ENCODE measurements around the gene RNF40. TPM values are rescaled to one million over a fixed set of nuclear protein-coding genes. Genes with fewer than 3 reads are reported as not detected.

Gene RNF40
- total RNA-seq, 1 experiment from 2014 or later: 94.0 TPM

DNA sequence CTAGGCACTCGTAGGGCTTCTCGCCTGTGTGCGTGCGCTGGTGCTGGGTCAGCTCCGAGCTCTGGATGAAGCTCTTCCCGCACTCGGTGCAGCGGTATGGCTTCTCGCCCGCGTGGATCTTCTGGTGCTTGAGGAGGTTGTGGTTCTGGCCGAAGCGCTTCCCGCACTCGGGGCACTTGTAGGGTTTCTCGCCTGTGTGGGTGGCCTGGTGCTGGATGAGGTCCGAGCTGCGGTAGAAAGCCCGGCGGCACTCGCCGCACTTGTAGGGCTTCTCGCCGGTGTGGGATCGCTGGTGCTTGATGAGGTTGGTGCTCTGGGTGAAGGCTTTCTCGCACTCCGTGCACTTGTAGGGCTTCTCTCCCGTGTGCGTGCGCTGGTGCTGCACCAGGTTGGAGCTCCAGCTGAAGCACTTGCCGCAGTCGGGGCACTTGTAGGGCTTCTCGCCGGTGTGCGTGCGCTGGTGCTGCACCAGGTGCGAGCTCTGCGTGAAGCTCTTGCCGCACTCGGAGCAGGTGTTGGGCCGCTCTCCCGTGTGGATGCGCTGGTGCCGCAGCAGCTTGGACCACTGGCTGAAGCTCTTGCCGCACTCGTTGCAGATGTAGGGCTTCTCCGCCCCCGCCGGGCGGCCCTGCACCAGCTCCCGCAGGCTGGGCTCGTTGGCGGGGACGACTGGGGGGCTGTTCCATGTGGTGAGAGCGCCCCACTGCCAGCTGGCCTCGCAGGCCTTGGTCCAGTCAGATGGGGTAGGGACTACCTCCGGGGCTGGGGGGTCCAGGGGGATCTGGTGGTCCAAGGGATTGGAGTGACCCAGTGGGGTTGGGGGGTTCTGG lies 21.4 kb downstream of the RNF40 start:
- H3K4me1 Mint-ChIP-seq (ENCODE audit: low read depth, unreplicated experiment): no peaks in the 10 kb centered on the region
- CTCF ChIA-PET: interaction anchor here (0.6 kb wide), 1 partner anchor 139 kb away, joined by 5 read pairs; no protein-coding TSS in a partner anchor
- TF ChIP-seq, protein P1, sequence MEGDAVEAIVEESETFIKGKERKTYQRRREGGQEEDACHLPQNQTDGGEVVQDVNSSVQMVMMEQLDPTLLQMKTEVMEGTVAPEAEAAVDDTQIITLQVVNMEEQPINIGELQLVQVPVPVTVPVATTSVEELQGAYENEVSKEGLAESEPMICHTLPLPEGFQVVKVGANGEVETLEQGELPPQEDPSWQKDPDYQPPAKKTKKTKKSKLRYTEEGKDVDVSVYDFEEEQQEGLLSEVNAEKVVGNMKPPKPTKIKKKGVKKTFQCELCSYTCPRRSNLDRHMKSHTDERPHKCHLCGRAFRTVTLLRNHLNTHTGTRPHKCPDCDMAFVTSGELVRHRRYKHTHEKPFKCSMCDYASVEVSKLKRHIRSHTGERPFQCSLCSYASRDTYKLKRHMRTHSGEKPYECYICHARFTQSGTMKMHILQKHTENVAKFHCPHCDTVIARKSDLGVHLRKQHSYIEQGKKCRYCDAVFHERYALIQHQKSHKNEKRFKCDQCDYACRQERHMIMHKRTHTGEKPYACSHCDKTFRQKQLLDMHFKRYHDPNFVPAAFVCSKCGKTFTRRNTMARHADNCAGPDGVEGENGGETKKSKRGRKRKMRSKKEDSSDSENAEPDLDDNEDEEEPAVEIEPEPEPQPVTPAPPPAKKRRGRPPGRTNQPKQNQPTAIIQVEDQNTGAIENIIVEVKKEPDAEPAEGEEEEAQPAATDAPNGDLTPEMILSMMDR (IDR thresholded peaks at IDR 0.05; ENCODE audit: insufficient read depth in 1 of 2, low read depth in 1 of 2, low read length in 1 of 2, severe bottlenecking in 1 of 2, unreplicated experiment in 1 of 2): no peak
- Histone ChIP-seq H3K4me1 (peaks cover 12% of the 10 kb centered on the region; the same call in 1 of the 2 replicates), H3K27me3 (replicated peaks; ENCODE audit: control insufficient read depth, insufficient read depth, low read length) (no peaks in the 10 kb centered on the region), H3K9me3 (no peaks in the 10 kb centered on the region), H3K4me3 (ENCODE audit: low read depth, low read length) (no peak overlapping the region), H3K36me3 (ENCODE audit: control insufficient read depth, insufficient read depth, low read length) (peaks cover 1% of the 10 kb centered on the region; the same call in 1 of the 2 replicates)
- POLR2A ChIA-PET: interaction anchor here (0.7 to 1.4 kb wide), 2 partner anchors 10 to 22 kb away, joined by 3 to 4 read pairs; no protein-coding TSS in a partner anchor
- no peak overlapping the region for H3K4me3 Mint-ChIP-seq (ENCODE audit: unreplicated experiment)
- H3K36me3 Mint-ChIP-seq (ENCODE audit: insufficient read depth, unreplicated experiment): peaks cover 27% of the 10 kb centered on the region
- H3K27ac Mint-ChIP-seq (ENCODE audit: unreplicated experiment): no peak overlapping the region
- H3K27me3 Mint-ChIP-seq (ENCODE audit: insufficient read depth, unreplicated experiment): no peaks in the 10 kb centered on the region
- no peak for DNase-seq
- BruUV-seq (replicated peaks): no TSS peak
- H3K9me3 Mint-ChIP-seq (ENCODE audit: unreplicated experiment): no peaks in the 10 kb centered on the region
- intact Hi-C loops (cut with micrococcal nuclease; ENCODE audit: unreplicated experiment): no loop called here

DNA sequence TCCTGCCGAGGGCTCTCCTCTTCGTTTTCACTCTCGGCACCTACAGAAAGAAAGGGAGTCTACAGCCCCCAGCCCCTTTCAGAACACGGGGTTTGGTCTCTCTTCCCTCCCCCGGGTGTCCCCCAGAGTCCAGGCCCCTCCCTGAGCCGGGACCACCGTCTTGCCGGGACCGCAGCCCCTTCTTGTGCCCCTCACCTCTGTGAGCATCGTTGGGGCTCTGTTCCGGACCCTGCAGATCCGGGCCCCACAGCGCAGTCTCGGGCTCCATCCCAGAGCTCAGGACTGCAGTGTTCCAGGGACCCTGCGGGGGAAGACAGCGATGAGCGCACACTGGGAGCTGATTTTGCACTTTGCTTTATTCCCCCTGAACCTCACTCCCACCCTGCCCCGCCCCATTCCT lies 22.1 kb downstream of the RNF40 start:
- intact Hi-C loops (cut with micrococcal nuclease; ENCODE audit: unreplicated experiment): no loop called here
- peaks cover 20% of the 10 kb centered on the region for H3K36me3 Mint-ChIP-seq (ENCODE audit: insufficient read depth, unreplicated experiment)
- no peaks in the 10 kb centered on the region for H3K4me1 Mint-ChIP-seq (ENCODE audit: low read depth, unreplicated experiment)
- no peak overlapping the region for H3K4me3 ChIP-seq (ENCODE audit: low read depth, low read length)
- CTCF ChIA-PET: interaction anchor here (0.6 kb wide), 1 partner anchor 140 kb away, joined by 5 read pairs; no protein-coding TSS in a partner anchor
- H3K27ac Mint-ChIP-seq (ENCODE audit: unreplicated experiment): no peak overlapping the region
- TF ChIP-seq, protein P1 (IDR thresholded peaks at IDR 0.05; ENCODE audit: insufficient read depth in 1 of 2, low read depth in 1 of 2, low read length in 1 of 2, severe bottlenecking in 1 of 2, unreplicated experiment in 1 of 2): no peak
- no peaks in the 10 kb centered on the region for H3K27me3 Mint-ChIP-seq (ENCODE audit: insufficient read depth, unreplicated experiment)
- BruUV-seq (replicated peaks): no TSS peak
- no peak for DNase-seq
- POLR2A ChIA-PET: no interaction called here
- peaks cover 14% of the 10 kb centered on the region; the same call in 1 of the 2 replicates for H3K4me1 ChIP-seq
- H3K9me3 Mint-ChIP-seq (ENCODE audit: unreplicated experiment): no peaks in the 10 kb centered on the region
- peaks cover 1% of the 10 kb centered on the region; the same call in 1 of the 2 replicates for H3K36me3 ChIP-seq (ENCODE audit: control insufficient read depth, insufficient read depth, low read length)
- H3K9me3 ChIP-seq: no peaks in the 10 kb centered on the region
- H3K4me3 Mint-ChIP-seq (ENCODE audit: unreplicated experiment): no peak overlapping the region
- H3K27me3 ChIP-seq (replicated peaks; ENCODE audit: control insufficient read depth, insufficient read depth, low read length): no peaks in the 10 kb centered on the region

DNA sequence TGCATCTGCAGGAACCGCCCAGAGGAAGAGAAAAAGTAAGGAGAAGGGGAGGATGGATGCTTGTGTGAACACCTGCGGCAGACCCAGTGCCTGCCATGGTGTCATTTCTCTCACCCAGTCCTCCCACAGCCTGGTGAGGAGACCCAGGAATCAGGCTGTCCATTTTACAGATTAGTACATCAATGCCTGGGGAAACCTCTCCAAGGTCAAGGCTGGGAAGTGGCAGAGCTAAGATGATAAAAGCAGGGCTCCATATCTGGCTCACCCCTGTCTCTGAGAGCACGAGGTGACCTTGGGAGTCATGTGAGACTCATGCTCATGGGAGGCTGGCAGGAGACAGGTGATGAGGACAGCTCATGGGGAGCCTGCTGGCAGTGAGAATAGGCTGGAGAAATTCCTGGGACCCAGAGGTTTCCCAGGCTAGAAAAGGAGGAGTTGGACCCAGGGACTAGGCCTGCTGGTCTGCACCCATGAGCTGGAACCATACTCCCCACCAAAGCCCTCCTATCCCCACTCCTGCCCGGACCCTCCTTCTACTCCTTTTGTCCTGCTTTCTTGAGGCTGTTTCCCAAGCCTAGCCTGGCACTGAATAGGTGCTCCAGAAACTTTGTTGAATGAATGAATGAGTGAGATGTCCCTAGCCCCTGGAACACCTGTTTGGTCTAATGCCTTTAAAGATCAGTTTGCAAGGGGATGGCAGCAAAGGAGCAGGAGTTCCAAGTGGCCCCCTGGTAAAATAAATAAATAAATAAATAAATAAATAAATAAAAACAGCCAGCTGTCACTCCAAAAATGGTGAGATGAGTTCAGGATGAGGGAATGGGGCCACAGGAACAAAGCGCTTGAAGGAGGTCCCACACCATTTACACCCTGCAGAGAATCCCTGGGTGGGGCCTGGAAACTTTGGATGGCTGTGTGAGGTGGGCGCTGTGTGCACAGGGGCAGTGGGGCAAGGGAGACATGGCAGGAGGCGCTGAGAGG lies 23.3 kb downstream of the RNF40 start:
- TF ChIP-seq, protein P1 (IDR thresholded peaks at IDR 0.05; ENCODE audit: insufficient read depth in 1 of 2, low read depth in 1 of 2, low read length in 1 of 2, severe bottlenecking in 1 of 2, unreplicated experiment in 1 of 2): no peak
- BruUV-seq (replicated peaks): TSS peak; percentile 17
- peaks cover 19% of the 10 kb centered on the region for H3K36me3 Mint-ChIP-seq (ENCODE audit: insufficient read depth, unreplicated experiment)
- POLR2A ChIA-PET: no interaction called here
- CTCF ChIA-PET: no interaction called here
- no peaks in the 10 kb centered on the region for H3K27me3 Mint-ChIP-seq (ENCODE audit: insufficient read depth, unreplicated experiment)
- Histone ChIP-seq H3K4me3 (ENCODE audit: low read depth, low read length) (peak overlapping the region; percentile 72), H3K27me3 (replicated peaks; ENCODE audit: control insufficient read depth, insufficient read depth, low read length) (no peaks in the 10 kb centered on the region), H3K36me3 (ENCODE audit: control insufficient read depth, insufficient read depth, low read length) (peaks cover 1% of the 10 kb centered on the region; the same call in 1 of the 2 replicates), H3K4me1 (peaks cover 14% of the 10 kb centered on the region; the same call in 1 of the 2 replicates), H3K9me3 (no peaks in the 10 kb centered on the region)
- peak overlapping the region; percentile 93 for H3K4me3 Mint-ChIP-seq (ENCODE audit: unreplicated experiment)
- intact Hi-C loops (cut with micrococcal nuclease; ENCODE audit: unreplicated experiment): loop anchor here (2.0 kb wide), 1 partner anchor 53 kb away; no protein-coding TSS in a partner anchor
- no peaks in the 10 kb centered on the region for H3K4me1 Mint-ChIP-seq (ENCODE audit: low read depth, unreplicated experiment)
- no peaks in the 10 kb centered on the region for H3K9me3 Mint-ChIP-seq (ENCODE audit: unreplicated experiment)
- no peak for DNase-seq
- no peak overlapping the region for H3K27ac Mint-ChIP-seq (ENCODE audit: unreplicated experiment)
